WTC11 (cell line): ENCODE measurements around the gene NEU2. TPM values are rescaled to one million over a fixed set of nuclear protein-coding genes. Genes with fewer than 3 reads are reported as not detected.

Experiments used
- ATAC-seq: fragments of 200-7000 bp; cut with Tn5 transposase; 2 replicates; pipeline ENCODE4 v1.10.0; 2021; ENCODE audit warnings: mild to moderate bottlenecking, moderate library complexity
- CTCF ChIA-PET: fragments of 300-600 bp; sonication (Branson Sonifier 250); formaldehyde crosslinking; loops from one replicate; lab custom pipeline; 2021; ENCODE audit warnings: antibody characterized with exemption; lab: Charles Lee
- POLR2A ChIA-PET: fragments of 350-600 bp; sonication (Branson Sonifier 250); formaldehyde crosslinking; loops from one replicate; lab custom pipeline; 2021; ENCODE audit warnings: antibody characterized with exemption; lab: Charles Lee
- DNase-seq: peaks from one replicate; pipeline ENCODE4 v3.0.0; 2021; ENCODE audit warnings: low spot score
- H3K27ac Mint-ChIP-seq: 2 replicates; pipeline ENCODE4 v1.8.0; 2021; ENCODE audit warnings: mixed read lengths
- H3K27me3 Mint-ChIP-seq: 2 replicates; pipeline ENCODE4 v1.8.0; 2021; ENCODE audit warnings: low read depth, mild to moderate bottlenecking, moderate library complexity, mixed read lengths
- H3K36me3 Mint-ChIP-seq: 2 replicates; pipeline ENCODE4 v1.8.0; 2021; ENCODE audit warnings: mixed read lengths
- H3K4me1 Mint-ChIP-seq: 2 replicates; pipeline ENCODE4 v1.8.0; 2022; ENCODE audit warnings: mixed read lengths
- H3K4me3 Mint-ChIP-seq: 2 replicates; pipeline ENCODE4 v1.8.0; 2021; ENCODE audit warnings: mild to moderate bottlenecking, moderate library complexity, mixed read lengths
- H3K9me3 Mint-ChIP-seq: 2 replicates; pipeline ENCODE4 v1.8.0; 2021; ENCODE audit warnings: mixed read lengths
- E2F1 ChIP-seq: sonication (generic); formaldehyde crosslinking; IDR thresholded peaks from 2 replicates; pipeline ENCODE4 v1.8.0; 2022; ENCODE audit warnings: mild to moderate bottlenecking, missing genetic modification reagents
- GRHL2 ChIP-seq: fragments of 250-450 bp; sonication (Bioruptor Pico); IDR thresholded peaks from 2 replicates; pipeline ENCODE4 v1.8.0; 2022; ENCODE audit warnings: mild to moderate bottlenecking, moderate library complexity; ENCODE audit not compliant: insufficient replicate concordance, severe bottlenecking
- MAX ChIP-seq: sonication (generic); formaldehyde crosslinking; IDR thresholded peaks from 2 replicates; pipeline ENCODE4 v1.8.0; 2022; ENCODE audit warnings: mild to moderate bottlenecking, missing genetic modification reagents
- NR2C2 ChIP-seq: sonication (generic); formaldehyde crosslinking; IDR thresholded peaks from 2 replicates; pipeline ENCODE4 v1.8.0; 2022; ENCODE audit warnings: mild to moderate bottlenecking, missing genetic modification reagents
- NR3C1 ChIP-seq: sonication (generic); formaldehyde crosslinking; conservative IDR thresholded peaks from 2 replicates; pipeline ENCODE4 v1.8.1; 2023; ENCODE audit warnings: low read depth, mild to moderate bottlenecking, missing genetic modification reagents
- RELA ChIP-seq: sonication (generic); formaldehyde crosslinking; IDR thresholded peaks from 2 replicates; pipeline ENCODE4 v1.8.1; 2022; ENCODE audit warnings: missing genetic modification reagents, mild to moderate bottlenecking, borderline replicate concordance
- TCF7 ChIP-seq: sonication (generic); formaldehyde crosslinking; IDR thresholded peaks from 2 replicates; pipeline ENCODE4 v1.8.0; 2022; ENCODE audit warnings: mild to moderate bottlenecking, low read depth, missing genetic modification reagents, moderate library complexity
- TEAD4 ChIP-seq: sonication (generic); formaldehyde crosslinking; IDR thresholded peaks from 2 replicates; pipeline ENCODE4 v1.8.0; 2022; ENCODE audit warnings: mild to moderate bottlenecking, missing genetic modification reagents
- ZNF219 ChIP-seq: sonication (generic); formaldehyde crosslinking; IDR thresholded peaks from 2 replicates; pipeline ENCODE4 v1.8.0; 2023; ENCODE audit warnings: missing genetic modification reagents, mild to moderate bottlenecking, borderline replicate concordance
- ZNF232 ChIP-seq: sonication (generic); formaldehyde crosslinking; IDR thresholded peaks from 2 replicates; pipeline ENCODE4 v1.8.0; 2022; ENCODE audit warnings: mild to moderate bottlenecking, missing genetic modification reagents
- ZNF532 ChIP-seq: fragments of 250-450 bp; sonication (Bioruptor Pico); IDR thresholded peaks from 2 replicates; pipeline ENCODE4 v1.9.0; 2021; ENCODE audit warnings: mild to moderate bottlenecking, borderline replicate concordance
- total RNA-seq: library from RNA; stranded (reverse); gene quantifications from 3 replicates; pipeline ENCODE4 v1.2.3, GENCODE V29; 2021
- TF ChIP-seq, protein P1 (sequence below): sonication (generic); formaldehyde crosslinking; IDR thresholded peaks from 2 replicates; pipeline ENCODE4 v1.8.1; 2023; ENCODE audit warnings: mild to moderate bottlenecking, missing genetic modification reagents
- TF ChIP-seq, protein P2 (sequence below): sonication (generic); formaldehyde crosslinking; conservative IDR thresholded peaks from 2 replicates; pipeline ENCODE4 v1.8.1; 2023; ENCODE audit warnings: mild to moderate bottlenecking, low read depth, missing genetic modification reagents, moderate library complexity
- TF ChIP-seq, protein P3 (sequence below): sonication (generic); formaldehyde crosslinking; IDR thresholded peaks from 2 replicates; pipeline ENCODE4 v1.8.0; 2023; ENCODE audit warnings: mild to moderate bottlenecking, missing genetic modification reagents
- TF ChIP-seq, protein P4 (sequence below): fragments of 250-450 bp; sonication (Bioruptor Pico); IDR thresholded peaks from 2 replicates; pipeline ENCODE4 v1.9.0; 2021; ENCODE audit warnings: mild to moderate bottlenecking
- TF ChIP-seq, protein P5 (sequence below): sonication (generic); formaldehyde crosslinking; IDR thresholded peaks from 2 replicates; pipeline ENCODE4 v1.8.1; 2023; ENCODE audit warnings: mild to moderate bottlenecking, missing genetic modification reagents, moderate library complexity

NEU2 gene
- total RNA-seq, 1 experiment from 2014 or later, result not detected

- ChIA-PET POLR2A (no interaction called here), CTCF (interaction anchor here (0.8 to 1.5 kb wide), 2 partner anchors 18 to 125 kb away, joined by 3 read pairs; no protein-coding TSS in a partner anchor)
- H3K4me3 Mint-ChIP-seq, result no peak overlapping the region
- H3K27me3 Mint-ChIP-seq, result no peaks in the 10 kb centered on the region
- no peak for TF ChIP-seq MAX (CRISPR knock-in tag)
- TF ChIP-seq, protein P1, sequence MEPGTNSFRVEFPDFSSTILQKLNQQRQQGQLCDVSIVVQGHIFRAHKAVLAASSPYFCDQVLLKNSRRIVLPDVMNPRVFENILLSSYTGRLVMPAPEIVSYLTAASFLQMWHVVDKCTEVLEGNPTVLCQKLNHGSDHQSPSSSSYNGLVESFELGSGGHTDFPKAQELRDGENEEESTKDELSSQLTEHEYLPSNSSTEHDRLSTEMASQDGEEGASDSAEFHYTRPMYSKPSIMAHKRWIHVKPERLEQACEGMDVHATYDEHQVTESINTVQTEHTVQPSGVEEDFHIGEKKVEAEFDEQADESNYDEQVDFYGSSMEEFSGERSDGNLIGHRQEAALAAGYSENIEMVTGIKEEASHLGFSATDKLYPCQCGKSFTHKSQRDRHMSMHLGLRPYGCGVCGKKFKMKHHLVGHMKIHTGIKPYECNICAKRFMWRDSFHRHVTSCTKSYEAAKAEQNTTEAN (CRISPR knock-in tag), result no peak
- ATAC-seq, result no peak
- H3K9me3 Mint-ChIP-seq, result peaks cover 5% of the 10 kb centered on the region
- no peak for DNase-seq
- no peak overlapping the region for H3K27ac Mint-ChIP-seq
- no peaks in the 10 kb centered on the region for H3K4me1 Mint-ChIP-seq
- H3K36me3 Mint-ChIP-seq, result no peaks in the 10 kb centered on the region
Observed at GRCh38 chr2:233011702-233012131, 20.8 kb upstream of the NEU2 start.

DNA sequence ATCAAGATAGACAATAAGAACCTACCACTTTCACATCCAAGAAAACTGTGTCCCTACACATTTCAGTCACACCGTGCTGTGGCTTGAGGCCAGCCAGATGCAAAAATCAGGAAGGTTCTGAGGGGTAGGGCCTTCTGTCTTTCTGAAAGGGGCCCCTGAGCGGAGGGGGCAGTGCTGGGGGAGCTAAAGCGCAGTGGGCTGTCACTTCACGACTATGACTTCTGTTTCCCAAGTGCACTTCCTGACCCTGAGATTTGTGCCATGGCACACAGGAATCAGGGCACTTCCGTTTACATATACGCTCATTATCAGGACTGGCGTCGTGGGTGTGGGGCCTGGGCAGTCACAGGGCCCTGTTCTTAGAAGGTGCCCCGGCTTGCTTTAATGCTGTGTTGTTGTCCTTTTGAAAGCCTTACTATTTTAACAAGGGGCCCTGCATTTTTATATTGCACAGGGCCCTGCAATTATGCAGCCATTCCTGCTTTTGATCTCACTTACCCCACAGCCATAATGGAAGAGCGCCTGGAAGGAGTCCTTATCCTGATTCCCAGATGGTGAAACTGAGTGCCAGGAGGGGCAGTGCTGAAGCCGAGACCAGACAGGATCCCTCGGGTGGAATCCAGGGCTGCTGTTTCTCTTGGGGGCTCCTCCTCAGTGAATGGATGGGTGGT is 20.0 kb upstream of the NEU2 start:
- POLR2A ChIA-PET, result no interaction called here
- DNase-seq (no peak), ATAC-seq (no peak)
- Mint-ChIP-seq H3K4me3 (no peak overlapping the region), H3K27me3 (no peaks in the 10 kb centered on the region), H3K27ac (no peak overlapping the region), H3K36me3 (no peaks in the 10 kb centered on the region), H3K4me1 (no peaks in the 10 kb centered on the region), H3K9me3 (peaks cover 5% of the 10 kb centered on the region)
- CTCF ChIA-PET, result interaction anchor here (0.8 to 1.5 kb wide), 2 partner anchors 17 to 125 kb away, joined by 3 read pairs; no protein-coding TSS in a partner anchor
- TF ChIP-seq, protein P2, sequence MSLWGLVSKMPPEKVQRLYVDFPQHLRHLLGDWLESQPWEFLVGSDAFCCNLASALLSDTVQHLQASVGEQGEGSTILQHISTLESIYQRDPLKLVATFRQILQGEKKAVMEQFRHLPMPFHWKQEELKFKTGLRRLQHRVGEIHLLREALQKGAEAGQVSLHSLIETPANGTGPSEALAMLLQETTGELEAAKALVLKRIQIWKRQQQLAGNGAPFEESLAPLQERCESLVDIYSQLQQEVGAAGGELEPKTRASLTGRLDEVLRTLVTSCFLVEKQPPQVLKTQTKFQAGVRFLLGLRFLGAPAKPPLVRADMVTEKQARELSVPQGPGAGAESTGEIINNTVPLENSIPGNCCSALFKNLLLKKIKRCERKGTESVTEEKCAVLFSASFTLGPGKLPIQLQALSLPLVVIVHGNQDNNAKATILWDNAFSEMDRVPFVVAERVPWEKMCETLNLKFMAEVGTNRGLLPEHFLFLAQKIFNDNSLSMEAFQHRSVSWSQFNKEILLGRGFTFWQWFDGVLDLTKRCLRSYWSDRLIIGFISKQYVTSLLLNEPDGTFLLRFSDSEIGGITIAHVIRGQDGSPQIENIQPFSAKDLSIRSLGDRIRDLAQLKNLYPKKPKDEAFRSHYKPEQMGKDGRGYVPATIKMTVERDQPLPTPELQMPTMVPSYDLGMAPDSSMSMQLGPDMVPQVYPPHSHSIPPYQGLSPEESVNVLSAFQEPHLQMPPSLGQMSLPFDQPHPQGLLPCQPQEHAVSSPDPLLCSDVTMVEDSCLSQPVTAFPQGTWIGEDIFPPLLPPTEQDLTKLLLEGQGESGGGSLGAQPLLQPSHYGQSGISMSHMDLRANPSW, result no peak
- no peak for TF ChIP-seq GRHL2 (CRISPR knock-in tag)
- TF ChIP-seq RELA, result no peak
- TF ChIP-seq TEAD4, result no peak
- TF ChIP-seq, protein P3, sequence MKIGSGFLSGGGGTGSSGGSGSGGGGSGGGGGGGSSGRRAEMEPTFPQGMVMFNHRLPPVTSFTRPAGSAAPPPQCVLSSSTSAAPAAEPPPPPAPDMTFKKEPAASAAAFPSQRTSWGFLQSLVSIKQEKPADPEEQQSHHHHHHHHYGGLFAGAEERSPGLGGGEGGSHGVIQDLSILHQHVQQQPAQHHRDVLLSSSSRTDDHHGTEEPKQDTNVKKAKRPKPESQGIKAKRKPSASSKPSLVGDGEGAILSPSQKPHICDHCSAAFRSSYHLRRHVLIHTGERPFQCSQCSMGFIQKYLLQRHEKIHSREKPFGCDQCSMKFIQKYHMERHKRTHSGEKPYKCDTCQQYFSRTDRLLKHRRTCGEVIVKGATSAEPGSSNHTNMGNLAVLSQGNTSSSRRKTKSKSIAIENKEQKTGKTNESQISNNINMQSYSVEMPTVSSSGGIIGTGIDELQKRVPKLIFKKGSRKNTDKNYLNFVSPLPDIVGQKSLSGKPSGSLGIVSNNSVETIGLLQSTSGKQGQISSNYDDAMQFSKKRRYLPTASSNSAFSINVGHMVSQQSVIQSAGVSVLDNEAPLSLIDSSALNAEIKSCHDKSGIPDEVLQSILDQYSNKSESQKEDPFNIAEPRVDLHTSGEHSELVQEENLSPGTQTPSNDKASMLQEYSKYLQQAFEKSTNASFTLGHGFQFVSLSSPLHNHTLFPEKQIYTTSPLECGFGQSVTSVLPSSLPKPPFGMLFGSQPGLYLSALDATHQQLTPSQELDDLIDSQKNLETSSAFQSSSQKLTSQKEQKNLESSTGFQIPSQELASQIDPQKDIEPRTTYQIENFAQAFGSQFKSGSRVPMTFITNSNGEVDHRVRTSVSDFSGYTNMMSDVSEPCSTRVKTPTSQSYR (CRISPR knock-in tag), result no peak
- TF ChIP-seq, protein P4, sequence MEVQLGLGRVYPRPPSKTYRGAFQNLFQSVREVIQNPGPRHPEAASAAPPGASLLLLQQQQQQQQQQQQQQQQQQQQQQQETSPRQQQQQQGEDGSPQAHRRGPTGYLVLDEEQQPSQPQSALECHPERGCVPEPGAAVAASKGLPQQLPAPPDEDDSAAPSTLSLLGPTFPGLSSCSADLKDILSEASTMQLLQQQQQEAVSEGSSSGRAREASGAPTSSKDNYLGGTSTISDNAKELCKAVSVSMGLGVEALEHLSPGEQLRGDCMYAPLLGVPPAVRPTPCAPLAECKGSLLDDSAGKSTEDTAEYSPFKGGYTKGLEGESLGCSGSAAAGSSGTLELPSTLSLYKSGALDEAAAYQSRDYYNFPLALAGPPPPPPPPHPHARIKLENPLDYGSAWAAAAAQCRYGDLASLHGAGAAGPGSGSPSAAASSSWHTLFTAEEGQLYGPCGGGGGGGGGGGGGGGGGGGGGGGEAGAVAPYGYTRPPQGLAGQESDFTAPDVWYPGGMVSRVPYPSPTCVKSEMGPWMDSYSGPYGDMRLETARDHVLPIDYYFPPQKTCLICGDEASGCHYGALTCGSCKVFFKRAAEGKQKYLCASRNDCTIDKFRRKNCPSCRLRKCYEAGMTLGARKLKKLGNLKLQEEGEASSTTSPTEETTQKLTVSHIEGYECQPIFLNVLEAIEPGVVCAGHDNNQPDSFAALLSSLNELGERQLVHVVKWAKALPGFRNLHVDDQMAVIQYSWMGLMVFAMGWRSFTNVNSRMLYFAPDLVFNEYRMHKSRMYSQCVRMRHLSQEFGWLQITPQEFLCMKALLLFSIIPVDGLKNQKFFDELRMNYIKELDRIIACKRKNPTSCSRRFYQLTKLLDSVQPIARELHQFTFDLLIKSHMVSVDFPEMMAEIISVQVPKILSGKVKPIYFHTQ (CRISPR knock-in tag), result no peak
- TF ChIP-seq ZNF219 (CRISPR knock-in tag), result no peak
- TF ChIP-seq TCF7 (CRISPR knock-in tag), result no peak
- TF ChIP-seq NR3C1, result no peak
- TF ChIP-seq ZNF232, result no peak
- no peak for TF ChIP-seq NR2C2
- TF ChIP-seq, protein P5, sequence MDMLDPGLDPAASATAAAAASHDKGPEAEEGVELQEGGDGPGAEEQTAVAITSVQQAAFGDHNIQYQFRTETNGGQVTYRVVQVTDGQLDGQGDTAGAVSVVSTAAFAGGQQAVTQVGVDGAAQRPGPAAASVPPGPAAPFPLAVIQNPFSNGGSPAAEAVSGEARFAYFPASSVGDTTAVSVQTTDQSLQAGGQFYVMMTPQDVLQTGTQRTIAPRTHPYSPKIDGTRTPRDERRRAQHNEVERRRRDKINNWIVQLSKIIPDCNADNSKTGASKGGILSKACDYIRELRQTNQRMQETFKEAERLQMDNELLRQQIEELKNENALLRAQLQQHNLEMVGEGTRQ (CRISPR knock-in tag), result no peak
- no peak for TF ChIP-seq E2F1 (CRISPR knock-in tag)
- no peak for TF ChIP-seq ZNF532 (CRISPR knock-in tag)
